ENCODE data around the gene PDE3B. TPM values are rescaled to one million over a fixed set of nuclear protein-coding genes. Genes with fewer than 3 reads are reported as not detected.

PDE3B gene
- total RNA-seq, 2 donors from 2014 or later, result 17.4 to 64.6 TPM

DNA sequence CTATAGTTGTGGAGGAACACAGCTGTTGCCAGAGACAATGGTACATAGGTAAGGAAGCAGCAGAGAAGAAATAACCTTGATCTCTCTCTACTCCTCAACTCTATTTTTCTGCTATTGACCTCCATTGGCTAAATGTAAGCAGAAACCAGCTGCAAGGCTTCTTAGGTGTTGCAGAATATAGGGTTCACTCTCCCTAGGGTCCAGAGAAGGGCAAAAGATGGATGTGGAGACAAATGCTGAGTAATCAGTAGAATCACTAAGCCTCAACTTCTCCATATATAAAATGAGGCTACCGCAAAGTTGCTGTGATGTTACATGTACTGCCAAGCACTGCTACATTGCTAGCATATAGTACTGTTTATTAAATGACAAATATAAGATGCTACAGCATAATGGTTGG is 120.6 kb downstream of the PDE3B start:
- ATAC-seq (no peak), DNase-seq (no peak)
- Histone ChIP-seq H3K27me3 (no peaks in the 10 kb centered on the region), H3K27ac (no peak overlapping the region), H3K36me3 (replicated peaks in 1 of 2; ENCODE audit: insufficient read depth in 1 of 2, low read depth in 2 of 2) (no peaks in the 10 kb centered on the region), H3K4me3 (no peak overlapping the region), H3K4me1 (no peaks in the 10 kb centered on the region), H3K9me3 (no peaks in the 10 kb centered on the region)
- WGBS, 2 donors, result 94 to 100% methylated on average over 1 of the region's 1 CpG
- intact Hi-C loops (cut with DNase I), result no loop called here
- no peak for TF ChIP-seq CTCF (IDR thresholded peaks at IDR 0.05)

DNA sequence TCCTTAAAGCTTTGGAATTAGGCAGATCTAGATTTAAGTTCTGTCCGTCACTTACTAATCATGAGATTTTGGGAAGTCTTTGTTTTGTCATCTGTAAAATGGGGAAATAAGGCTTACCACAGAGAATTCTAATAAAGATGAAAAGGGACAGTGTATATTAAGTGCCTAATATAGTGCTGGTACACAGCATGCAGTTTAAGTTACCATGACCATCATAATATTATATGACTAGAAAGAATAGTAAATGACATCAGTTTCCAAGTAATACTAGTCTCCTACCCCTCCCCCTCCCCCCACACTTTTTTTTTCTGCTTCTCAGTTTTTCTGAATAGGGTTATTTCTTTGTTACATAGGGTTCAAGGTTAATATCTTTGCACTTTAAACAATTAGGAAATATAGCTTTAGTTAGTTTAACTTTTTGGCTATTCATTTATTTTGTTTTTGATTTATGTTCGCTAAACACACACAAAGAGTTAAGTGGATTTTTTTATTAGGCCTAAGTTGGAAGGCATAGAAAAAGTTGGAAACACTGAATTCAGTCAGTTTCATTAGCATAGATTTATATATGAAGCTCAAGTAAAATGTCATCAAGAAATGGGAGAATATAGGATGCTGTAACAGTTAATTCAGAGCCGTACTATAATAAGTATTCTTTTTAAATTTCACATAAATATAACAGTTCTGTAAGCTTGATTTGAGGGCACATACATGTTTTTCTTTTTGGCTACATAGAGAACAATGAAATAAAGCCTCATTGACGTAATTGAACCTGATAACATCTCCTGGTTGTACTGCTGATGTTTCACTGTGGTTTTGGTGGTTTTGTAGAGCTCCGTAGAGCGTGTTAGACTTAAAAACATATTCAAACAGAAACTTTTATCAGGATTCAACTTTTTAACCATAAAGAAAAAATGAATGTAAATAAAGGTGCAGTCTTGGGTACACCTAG is 121.2 kb downstream of the PDE3B start:
- intact Hi-C loops (cut with DNase I), result no loop called here
- ATAC-seq, result no peak
- H3K27ac ChIP-seq, result no peak overlapping the region
- no peak for DNase-seq
- no peak overlapping the region for H3K4me3 ChIP-seq
- H3K27me3 ChIP-seq, result no peaks in the 10 kb centered on the region
- 81 to 90% methylated on average over 6 of the region's 6 CpGs for WGBS, 2 donors
- no peaks in the 10 kb centered on the region for H3K9me3 ChIP-seq
- TF ChIP-seq POLR2A (IDR thresholded peaks at IDR 0.05), result no peak
- TF ChIP-seq CTCF (IDR thresholded peaks at IDR 0.05), result no peak
- H3K4me1 ChIP-seq, result no peaks in the 10 kb centered on the region
- no peaks in the 10 kb centered on the region for H3K36me3 ChIP-seq (replicated peaks in 1 of 2; ENCODE audit: insufficient read depth in 1 of 2, low read depth in 2 of 2)

DNA sequence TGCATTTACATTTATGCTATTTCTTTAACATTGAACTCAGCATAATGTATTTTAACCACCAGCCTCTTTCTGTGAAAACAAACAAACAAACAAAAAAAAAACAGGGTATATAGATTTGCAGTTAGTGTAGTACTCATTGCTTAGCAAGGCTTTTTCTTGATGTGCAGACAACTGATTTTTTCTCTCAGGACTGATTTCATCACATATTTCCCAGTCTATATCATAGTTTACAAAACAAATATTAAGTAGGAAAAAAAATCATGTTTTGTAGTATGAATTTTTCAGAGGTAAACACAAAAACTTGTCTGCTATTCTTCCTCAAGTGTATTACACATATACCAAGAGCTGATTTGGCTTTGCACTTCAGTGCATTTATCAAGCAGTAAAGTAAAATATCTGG is 123.0 kb downstream of the PDE3B start:
- Histone ChIP-seq H3K27ac (no peak overlapping the region), H3K27me3 (no peaks in the 10 kb centered on the region), H3K36me3 (replicated peaks in 1 of 2; ENCODE audit: insufficient read depth in 1 of 2, low read depth in 2 of 2) (no peaks in the 10 kb centered on the region), H3K9me3 (no peaks in the 10 kb centered on the region), H3K4me1 (no peaks in the 10 kb centered on the region), H3K4me3 (no peak overlapping the region)
- intact Hi-C loops (cut with DNase I), result no loop called here
- DNase-seq (no peak), ATAC-seq (no peak)
- TF ChIP-seq POLR2A (IDR thresholded peaks at IDR 0.05), result no peak
- no peak for TF ChIP-seq CTCF (IDR thresholded peaks at IDR 0.05)

- DNase-seq (no peak), ATAC-seq (no peak)
- 86 to 95% methylated on average over 2 of the region's 2 CpGs for WGBS, 2 donors
- Histone ChIP-seq H3K9me3 (no peaks in the 10 kb centered on the region), H3K4me3 (no peak overlapping the region), H3K4me1 (no peaks in the 10 kb centered on the region), H3K27me3 (no peaks in the 10 kb centered on the region), H3K27ac (no peak overlapping the region), H3K36me3 (replicated peaks in 1 of 2; ENCODE audit: insufficient read depth in 1 of 2, low read depth in 2 of 2) (no peaks in the 10 kb centered on the region)
- intact Hi-C loops (cut with DNase I), result no loop called here
- TF ChIP-seq CTCF (IDR thresholded peaks at IDR 0.05) (no peak), POLR2A (IDR thresholded peaks at IDR 0.05) (no peak)
Observed at GRCh38 chr11:14768526-14769188, 125.1 kb downstream of the PDE3B start.
